Chondrocyte (in vitro differentiated cells): ENCODE data around the gene SSBP3. TPM values are rescaled to one million over a fixed set of nuclear protein-coding genes. Genes with fewer than 3 reads are reported as not detected.
A peak's percentile ranks its signal among the peaks of the same experiment; 100 is the strongest.
"Not testable (repeated sequence)": the region's sequence is repeated elsewhere in the genome, so short reads cannot be mapped to it uniquely, and the experiment has no call there.

Source experiments
- DNase-seq: peaks from one replicate; pipeline ENCODE4 v3.0.0; 2021; ENCODE audit warnings: mixed read lengths, low spot score
- H3K27ac Mint-ChIP-seq: one replicate; pipeline ENCODE4 v1.8.0; 2021; ENCODE audit warnings: mild to moderate bottlenecking, moderate library complexity, mixed read lengths; ENCODE audit not compliant: unreplicated experiment
- H3K27me3 Mint-ChIP-seq: 2 replicates; pipeline ENCODE4 v1.8.0; 2021; ENCODE audit warnings: low read depth, mixed read lengths
- H3K36me3 Mint-ChIP-seq: 2 replicates; pipeline ENCODE4 v1.8.0; 2021; ENCODE audit warnings: low read depth, mixed read lengths
- H3K4me1 Mint-ChIP-seq: 2 replicates; pipeline ENCODE4 v1.8.0; 2021; ENCODE audit warnings: low read depth, mild to moderate bottlenecking, mixed read lengths
- H3K4me3 Mint-ChIP-seq: one replicate; pipeline ENCODE4 v1.8.0; 2021; ENCODE audit warnings: mild to moderate bottlenecking, moderate library complexity, mixed read lengths; ENCODE audit not compliant: unreplicated experiment
- H3K9me3 Mint-ChIP-seq: 2 replicates; pipeline ENCODE4 v1.8.0; 2021; ENCODE audit warnings: low read depth, mixed read lengths
- long read RNA-seq: library from polyadenylated mRNA; stranded (forward); transcript quantifications from one replicate; pipeline ENCODE4 v2.0.0, GENCODE V29; 2021
- total RNA-seq: library from RNA; stranded (reverse); gene quantifications from 3 replicates; pipeline ENCODE4 v1.2.1, GENCODE V29; 2021
- TF ChIP-seq, protein P1 (sequence below): fragments of 200-600 bp; sonication (generic); IDR thresholded peaks from 2 replicates; pipeline ENCODE4 v1.5.0; 2021; ENCODE audit warnings: antibody characterized with exemption, mild to moderate bottlenecking, moderate library complexity

SSBP3 gene
- 22.0 to 41.2 TPM (median 26.2 TPM) in 3 replicates for total RNA-seq
- long read RNA-seq, partial matches to known transcripts, result 0 of 5 reads
- long read RNA-seq, other reads (novel, unspliced or antisense), result 1 of 5 reads

DNA sequence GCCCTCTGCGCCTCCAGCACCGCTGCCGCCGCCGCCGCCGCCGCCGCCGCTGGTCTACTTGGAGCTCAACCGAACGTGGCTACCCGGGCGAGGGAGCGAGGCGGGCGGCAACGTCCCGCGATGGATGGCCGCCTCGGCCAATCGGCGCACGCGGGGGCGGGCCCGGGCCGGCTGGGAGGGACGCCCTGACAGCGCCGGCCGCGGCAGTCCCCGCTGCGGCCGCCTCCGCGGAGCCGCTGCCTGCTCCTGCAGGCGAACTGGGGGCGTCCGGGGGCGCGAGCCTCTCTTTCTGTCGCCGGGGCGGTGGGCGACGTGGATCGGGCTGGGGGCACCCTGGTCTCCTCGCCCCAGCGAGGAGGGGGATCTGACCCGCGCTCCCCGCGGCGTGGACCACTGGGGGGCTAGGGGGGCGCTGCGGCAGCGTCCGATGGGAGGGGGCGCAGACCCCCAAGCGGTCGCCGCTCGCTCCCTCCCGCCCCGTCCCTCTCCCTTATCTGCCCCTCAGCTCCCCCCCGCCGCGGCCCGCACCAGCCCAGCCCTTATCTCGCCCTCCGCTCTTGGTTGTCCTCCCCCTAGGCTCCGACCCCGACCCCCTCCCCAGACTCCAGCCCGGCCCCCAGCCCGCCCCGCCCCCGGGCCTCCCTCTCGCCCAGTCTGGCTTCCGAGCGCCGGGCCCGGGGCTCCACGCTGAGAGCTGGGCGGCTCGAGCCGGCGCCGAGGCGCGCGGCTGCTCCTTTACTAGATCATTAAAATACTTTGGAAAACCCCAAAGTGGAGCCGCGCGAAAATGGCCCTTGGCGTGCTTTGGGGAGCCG, at the start of gene SSBP3:
Gene SSBP3, minus strand, starts transcription at position 56 of the 815 bp plus-strand sequence.
- Mint-ChIP-seq H3K36me3 (peaks cover 4% of the 10 kb centered on the region), H3K9me3 (no peaks in the 10 kb centered on the region), H3K27me3 (no peaks in the 10 kb centered on the region), H3K4me3 (peak within 1 kb of the TSS; percentile 83), H3K27ac (peak within 1 kb of the TSS; percentile 83), H3K4me1 (peaks cover 38% of the 10 kb centered on the region)
- TF ChIP-seq, protein P1, sequence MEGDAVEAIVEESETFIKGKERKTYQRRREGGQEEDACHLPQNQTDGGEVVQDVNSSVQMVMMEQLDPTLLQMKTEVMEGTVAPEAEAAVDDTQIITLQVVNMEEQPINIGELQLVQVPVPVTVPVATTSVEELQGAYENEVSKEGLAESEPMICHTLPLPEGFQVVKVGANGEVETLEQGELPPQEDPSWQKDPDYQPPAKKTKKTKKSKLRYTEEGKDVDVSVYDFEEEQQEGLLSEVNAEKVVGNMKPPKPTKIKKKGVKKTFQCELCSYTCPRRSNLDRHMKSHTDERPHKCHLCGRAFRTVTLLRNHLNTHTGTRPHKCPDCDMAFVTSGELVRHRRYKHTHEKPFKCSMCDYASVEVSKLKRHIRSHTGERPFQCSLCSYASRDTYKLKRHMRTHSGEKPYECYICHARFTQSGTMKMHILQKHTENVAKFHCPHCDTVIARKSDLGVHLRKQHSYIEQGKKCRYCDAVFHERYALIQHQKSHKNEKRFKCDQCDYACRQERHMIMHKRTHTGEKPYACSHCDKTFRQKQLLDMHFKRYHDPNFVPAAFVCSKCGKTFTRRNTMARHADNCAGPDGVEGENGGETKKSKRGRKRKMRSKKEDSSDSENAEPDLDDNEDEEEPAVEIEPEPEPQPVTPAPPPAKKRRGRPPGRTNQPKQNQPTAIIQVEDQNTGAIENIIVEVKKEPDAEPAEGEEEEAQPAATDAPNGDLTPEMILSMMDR, result peak; percentile 54
- peak; percentile 96 for DNase-seq

DNA sequence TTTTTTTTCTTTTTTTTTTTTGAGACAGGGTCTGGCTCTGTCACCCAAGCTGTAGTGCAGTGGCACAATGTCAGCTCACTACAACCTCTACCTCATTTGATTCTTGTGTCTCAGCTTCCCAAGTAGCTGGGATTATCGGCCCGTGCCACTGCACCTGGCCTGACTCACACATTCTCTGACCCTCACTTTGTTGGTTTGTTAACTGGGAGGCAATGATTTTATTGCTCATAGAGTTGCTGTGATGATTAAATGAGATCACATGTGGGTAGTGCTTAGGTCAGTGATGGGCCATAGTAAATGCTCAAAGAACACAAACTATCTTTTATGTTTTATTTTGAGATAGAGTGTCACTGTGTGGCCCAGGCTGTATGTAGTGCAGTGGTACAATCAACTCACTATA, 47.3 kb upstream of the SSBP3 start:
- no peak overlapping the region for H3K4me3 Mint-ChIP-seq
- no peaks in the 10 kb centered on the region for H3K27me3 Mint-ChIP-seq
- peak; percentile 17 for DNase-seq
- peaks cover 11% of the 10 kb centered on the region for H3K9me3 Mint-ChIP-seq
- H3K4me1 Mint-ChIP-seq, result no peaks in the 10 kb centered on the region
- TF ChIP-seq, protein P1, result no peak
- H3K27ac Mint-ChIP-seq, result no peak overlapping the region
- H3K36me3 Mint-ChIP-seq, result peaks cover 1% of the 10 kb centered on the region

DNA sequence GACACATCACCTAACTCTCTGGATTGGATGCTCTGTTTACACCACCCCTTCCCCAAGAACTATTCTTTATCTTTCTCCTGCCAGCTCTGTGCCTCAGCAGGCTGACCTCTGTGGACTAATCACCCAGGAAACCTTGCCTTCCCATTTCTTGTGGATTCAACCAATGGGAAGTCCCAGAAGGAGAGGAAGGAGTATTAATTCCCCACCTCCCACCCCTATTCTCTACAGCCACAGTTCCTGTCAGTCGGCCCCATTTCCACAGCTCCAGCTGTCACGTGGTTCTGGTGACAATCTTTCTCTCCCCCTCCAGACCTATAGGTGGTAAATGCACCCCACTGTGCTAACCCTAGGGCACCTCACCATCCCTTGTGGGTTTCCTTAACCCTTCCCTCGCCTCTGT, 46.8 kb upstream of the SSBP3 start:
- Mint-ChIP-seq H3K4me1 (no peaks in the 10 kb centered on the region), H3K4me3 (no peak overlapping the region), H3K27me3 (no peaks in the 10 kb centered on the region), H3K36me3 (peaks cover 2% of the 10 kb centered on the region), H3K9me3 (peaks cover 11% of the 10 kb centered on the region), H3K27ac (no peak overlapping the region)
- TF ChIP-seq, protein P1, result no peak
- DNase-seq, result peak; percentile 1

DNA sequence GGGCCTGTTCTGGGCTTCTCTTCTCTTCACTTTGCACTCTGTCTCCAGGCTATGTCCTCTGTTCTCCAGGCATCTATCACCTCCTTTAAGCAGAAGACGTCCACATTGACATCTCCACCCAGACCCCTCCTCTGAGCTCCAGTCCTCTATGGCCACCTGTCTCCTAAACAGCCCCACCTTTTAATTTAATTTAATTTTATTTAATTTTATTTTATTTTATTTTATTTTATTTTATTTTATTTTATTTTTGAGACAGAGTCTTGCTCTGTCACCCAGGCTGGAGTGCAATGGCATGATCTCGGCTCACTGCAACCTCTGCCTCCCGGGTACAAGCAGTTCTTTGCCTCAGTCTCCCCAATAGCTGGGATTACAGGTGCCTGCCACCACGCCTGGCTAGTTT, 43.2 kb upstream of the SSBP3 start:
- peaks cover 12% of the 10 kb centered on the region for H3K36me3 Mint-ChIP-seq

DNA sequence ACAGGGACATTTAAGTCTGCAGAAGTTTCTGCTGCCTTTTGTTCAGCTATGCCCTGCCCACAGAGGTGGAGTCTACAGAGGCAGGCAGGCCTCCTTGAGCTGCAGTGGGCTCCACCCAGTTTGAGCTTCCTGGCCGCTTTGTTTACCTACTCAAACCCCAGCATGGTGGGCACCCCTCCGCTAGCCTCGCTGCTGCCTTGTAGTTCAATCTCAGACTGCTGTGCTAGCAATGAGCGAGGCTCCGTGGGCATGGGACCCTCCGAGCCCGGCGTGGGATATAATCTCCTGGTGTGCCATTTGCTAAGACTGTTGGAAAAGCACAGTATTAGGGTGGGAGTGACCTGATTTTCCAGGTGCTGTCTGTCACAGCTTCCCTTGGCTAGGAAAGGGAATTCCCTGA, 42.6 kb upstream of the SSBP3 start:
- H3K27ac Mint-ChIP-seq, H3K4me1 Mint-ChIP-seq, H3K4me3 Mint-ChIP-seq: not testable (repeated sequence)
- Mint-ChIP-seq H3K27me3 (peaks cover 12% of the 10 kb centered on the region), H3K36me3 (peaks cover 12% of the 10 kb centered on the region), H3K9me3 (peaks cover 20% of the 10 kb centered on the region)
- DNase-seq, result peak; percentile 38

More for the DNA sequence above, 43.2 kb upstream of the SSBP3 start:
- not testable (repeated sequence) for H3K27ac Mint-ChIP-seq, H3K4me1 Mint-ChIP-seq, H3K4me3 Mint-ChIP-seq
- DNase-seq, result peak; percentile 1
- Mint-ChIP-seq H3K27me3 (peaks cover 12% of the 10 kb centered on the region), H3K9me3 (peaks cover 20% of the 10 kb centered on the region)

DNA sequence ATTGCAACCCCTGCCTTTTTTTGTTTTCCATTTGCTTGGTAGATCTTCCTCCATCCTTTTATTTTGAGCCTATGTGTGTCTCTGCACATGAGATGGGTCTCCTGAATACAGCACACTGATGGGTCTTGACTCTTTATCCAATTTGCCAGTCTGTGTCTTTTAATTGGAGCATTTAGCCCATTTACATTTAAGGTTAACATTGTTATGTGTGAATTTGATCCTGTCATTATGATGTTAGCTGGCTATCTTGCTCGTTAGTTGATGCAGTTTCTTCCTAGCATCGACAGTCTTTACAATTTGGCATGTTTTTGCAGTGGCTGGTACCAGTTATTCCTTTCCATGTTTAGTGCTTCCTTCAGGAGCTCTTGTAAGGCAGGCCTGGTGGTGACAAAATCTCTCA, 40.9 kb upstream of the SSBP3 start:
- peaks cover 20% of the 10 kb centered on the region for H3K9me3 Mint-ChIP-seq
- not testable (repeated sequence) for DNase-seq, H3K4me1 Mint-ChIP-seq, H3K4me3 Mint-ChIP-seq, H3K27ac Mint-ChIP-seq
- H3K36me3 Mint-ChIP-seq, result peaks cover 12% of the 10 kb centered on the region
- H3K27me3 Mint-ChIP-seq, result peaks cover 12% of the 10 kb centered on the region
